Peyer's patch (tissue), 4 donors: ENCODE data around the gene ISCA2.
A peak's percentile ranks its signal among the peaks of the same experiment; 100 is the strongest.

Experiments used
- CTCF ChIP-seq, 6 experiments: fragments of 450-650 bp in 4 of 6; fragments of 200-600 bp in 2 of 6; sonication (generic) in 1 of 6; IDR thresholded peaks; one replicate each; pipeline ENCODE4 v1.5.1; 2017 to 2019; ENCODE audit warnings: antibody characterized with exemption in 6 of 6, mild to moderate bottlenecking in 3 of 6, moderate library complexity in 1 of 6
- POLR2A ChIP-seq, 2 donors: fragments of 450-650 bp; IDR thresholded peaks; one replicate each; pipeline ENCODE4 v1.5.1; 2017; ENCODE audit warnings: antibody characterized with exemption in 2 of 2, mild to moderate bottlenecking in 2 of 2, moderate library complexity in 2 of 2

GRCh38 chr14:74491956-74492775 is 1.4 kb upstream of the ISCA2 start:
- peak in 3 of 6 experiments; percentile 12 to 36 (median 26) for TF ChIP-seq CTCF (IDR thresholded peaks at IDR 0.05)
- TF ChIP-seq POLR2A (IDR thresholded peaks at IDR 0.05): no peak
